ENCODE data around the gene EXOC7. TPM values are rescaled to one million over a fixed set of nuclear protein-coding genes. Genes with fewer than 3 reads are reported as not detected.

EXOC7 gene
- total RNA-seq, 3 donors from 2014 or later = 91.4 to 103 (median 93.9) TPM

DNA sequence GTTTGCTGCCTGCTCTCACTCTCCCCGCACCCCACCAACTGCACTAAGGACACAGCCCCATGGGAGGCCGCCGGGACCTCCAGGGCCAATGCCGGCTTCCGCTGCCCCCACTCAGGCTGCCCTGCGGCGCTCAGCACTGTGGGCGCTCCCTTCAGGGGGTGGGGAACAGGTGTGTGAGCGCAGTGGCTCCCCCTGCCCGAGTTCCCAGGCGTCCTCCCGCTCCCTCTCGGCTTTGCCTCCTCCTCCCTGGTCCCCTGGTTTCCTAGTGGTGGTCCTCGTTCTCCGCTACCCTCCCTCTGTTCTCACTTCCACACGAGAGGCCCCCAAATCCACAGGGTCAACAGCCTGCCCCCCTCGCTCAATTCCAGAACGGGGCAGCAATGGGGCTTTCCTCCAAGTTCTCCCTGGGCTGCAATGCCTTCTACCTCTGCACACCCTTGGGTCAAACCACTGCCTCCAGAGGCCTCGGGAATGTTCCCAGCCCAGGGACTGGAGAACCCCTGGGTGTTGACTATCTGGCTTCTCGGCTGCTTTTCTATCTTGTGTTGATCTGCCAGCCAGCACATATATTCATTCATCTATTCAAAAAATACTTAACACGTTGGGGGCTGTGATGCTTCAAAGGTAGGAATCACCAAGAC lies 27.6 kb upstream of the EXOC7 start:
- Histone ChIP-seq H3K27ac (peak overlapping the region; percentile 50 to 76), H3K9me3 (no peaks in the 10 kb centered on the region), H3K27me3 (no peaks in the 10 kb centered on the region), H3K36me3 (no peaks in the 10 kb centered on the region), H3K4me1 (no peaks in the 10 kb centered on the region), H3K4me3 (no peak overlapping the region)
- no peak for DNase-seq (ENCODE audit: low spot score in 2 of 2)
- intact Hi-C loops (cut with DNase I; ENCODE audit: low total_unique reads) = no loop called here
- TF ChIP-seq POLR2A (IDR thresholded peaks at IDR 0.05) = no peak
- TF ChIP-seq, protein P1, sequence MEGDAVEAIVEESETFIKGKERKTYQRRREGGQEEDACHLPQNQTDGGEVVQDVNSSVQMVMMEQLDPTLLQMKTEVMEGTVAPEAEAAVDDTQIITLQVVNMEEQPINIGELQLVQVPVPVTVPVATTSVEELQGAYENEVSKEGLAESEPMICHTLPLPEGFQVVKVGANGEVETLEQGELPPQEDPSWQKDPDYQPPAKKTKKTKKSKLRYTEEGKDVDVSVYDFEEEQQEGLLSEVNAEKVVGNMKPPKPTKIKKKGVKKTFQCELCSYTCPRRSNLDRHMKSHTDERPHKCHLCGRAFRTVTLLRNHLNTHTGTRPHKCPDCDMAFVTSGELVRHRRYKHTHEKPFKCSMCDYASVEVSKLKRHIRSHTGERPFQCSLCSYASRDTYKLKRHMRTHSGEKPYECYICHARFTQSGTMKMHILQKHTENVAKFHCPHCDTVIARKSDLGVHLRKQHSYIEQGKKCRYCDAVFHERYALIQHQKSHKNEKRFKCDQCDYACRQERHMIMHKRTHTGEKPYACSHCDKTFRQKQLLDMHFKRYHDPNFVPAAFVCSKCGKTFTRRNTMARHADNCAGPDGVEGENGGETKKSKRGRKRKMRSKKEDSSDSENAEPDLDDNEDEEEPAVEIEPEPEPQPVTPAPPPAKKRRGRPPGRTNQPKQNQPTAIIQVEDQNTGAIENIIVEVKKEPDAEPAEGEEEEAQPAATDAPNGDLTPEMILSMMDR (IDR thresholded peaks at IDR 0.05) = no peak
- TF ChIP-seq POLR2AphosphoS5 (IDR thresholded peaks at IDR 0.05) = no peak

DNA sequence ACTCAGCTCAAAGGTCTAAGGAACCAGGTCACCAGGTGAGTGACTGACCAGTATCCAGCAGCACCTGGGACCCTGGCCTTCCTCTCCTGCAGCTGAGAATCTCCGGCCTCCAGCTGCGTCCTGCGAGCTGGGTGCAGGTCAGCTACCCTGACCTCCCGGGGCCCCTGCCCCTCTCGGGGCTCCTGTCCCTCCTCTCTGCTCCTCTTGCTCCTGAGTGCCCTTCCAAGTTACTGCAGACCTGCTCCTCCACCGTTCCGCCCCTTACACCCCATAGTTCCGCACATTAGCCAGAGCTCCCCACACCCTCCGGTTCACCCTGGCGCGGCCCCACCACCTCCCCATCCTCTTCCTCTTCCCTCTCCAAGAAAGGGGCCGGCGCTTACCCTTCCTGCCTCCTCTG lies 26.9 kb upstream of the EXOC7 start:
- TF ChIP-seq POLR2AphosphoS5 (IDR thresholded peaks at IDR 0.05) = no peak
- TF ChIP-seq, protein P1 (IDR thresholded peaks at IDR 0.05) = no peak
- no peak for TF ChIP-seq POLR2A (IDR thresholded peaks at IDR 0.05)
- Histone ChIP-seq H3K9me3 (no peaks in the 10 kb centered on the region), H3K4me1 (no peaks in the 10 kb centered on the region), H3K27me3 (no peaks in the 10 kb centered on the region), H3K36me3 (no peaks in the 10 kb centered on the region), H3K4me3 (no peak overlapping the region), H3K27ac (no peak overlapping the region)
- intact Hi-C loops (cut with DNase I; ENCODE audit: low total_unique reads) = no loop called here
- no peak for DNase-seq (ENCODE audit: low spot score in 2 of 2)

DNA sequence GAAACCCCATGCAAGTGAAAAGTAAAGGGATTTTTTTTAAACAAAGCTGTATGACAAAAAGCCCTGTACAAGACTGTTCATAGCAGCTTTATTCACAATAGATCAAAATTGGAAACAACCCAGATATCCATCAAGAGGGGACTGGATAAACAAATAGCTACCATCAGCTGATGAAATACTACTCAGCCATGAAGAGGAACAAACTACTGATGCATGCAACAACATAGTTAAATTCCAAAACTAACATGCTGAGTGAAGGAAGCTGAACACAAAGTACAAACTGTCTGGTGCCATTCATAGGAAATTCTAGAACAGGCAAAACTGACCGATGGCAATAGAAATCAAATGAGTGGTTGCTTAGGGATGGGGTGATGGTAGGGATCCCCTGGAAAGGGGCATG lies 22.3 kb upstream of the EXOC7 start:
- intact Hi-C loops (cut with DNase I; ENCODE audit: low total_unique reads) = no loop called here
- no peak for DNase-seq (ENCODE audit: low spot score in 2 of 2)
- TF ChIP-seq POLR2AphosphoS5 (IDR thresholded peaks at IDR 0.05) = no peak
- Histone ChIP-seq H3K36me3 (no peaks in the 10 kb centered on the region), H3K27ac (no peak overlapping the region), H3K4me1 (peaks cover 0 to 6% of the 10 kb centered on the region in 2 donors), H3K27me3 (no peaks in the 10 kb centered on the region), H3K9me3 (no peaks in the 10 kb centered on the region), H3K4me3 (no peak overlapping the region)

DNA sequence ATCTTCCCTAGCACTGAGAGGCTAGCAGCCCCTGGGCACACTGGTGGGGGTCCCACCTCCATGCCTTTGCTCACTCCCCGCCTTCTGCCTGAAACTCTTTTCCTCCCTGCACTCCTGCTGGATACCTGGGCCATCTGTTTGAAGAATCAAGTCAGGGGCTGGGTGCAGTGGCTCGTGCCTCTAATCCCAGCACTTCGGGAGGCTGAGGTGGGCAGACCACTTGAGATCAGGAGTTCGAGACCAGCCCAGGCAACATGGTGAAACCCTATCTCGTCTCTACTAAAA lies 21.7 kb upstream of the EXOC7 start:
- TF ChIP-seq POLR2A (IDR thresholded peaks at IDR 0.05) (no peak), POLR2AphosphoS5 (IDR thresholded peaks at IDR 0.05) (no peak)
- TF ChIP-seq, protein P1 (IDR thresholded peaks at IDR 0.05) = no peak
- H3K27me3 ChIP-seq = no peaks in the 10 kb centered on the region
- no peak overlapping the region for H3K27ac ChIP-seq
- no peak overlapping the region for H3K4me3 ChIP-seq
- H3K4me1 ChIP-seq = peaks cover 0 to 6% of the 10 kb centered on the region in 2 donors
- intact Hi-C loops (cut with DNase I; ENCODE audit: low total_unique reads) = no loop called here
- DNase-seq (ENCODE audit: low spot score in 2 of 2) = no peak
- H3K9me3 ChIP-seq = no peaks in the 10 kb centered on the region
- no peaks in the 10 kb centered on the region for H3K36me3 ChIP-seq

DNA sequence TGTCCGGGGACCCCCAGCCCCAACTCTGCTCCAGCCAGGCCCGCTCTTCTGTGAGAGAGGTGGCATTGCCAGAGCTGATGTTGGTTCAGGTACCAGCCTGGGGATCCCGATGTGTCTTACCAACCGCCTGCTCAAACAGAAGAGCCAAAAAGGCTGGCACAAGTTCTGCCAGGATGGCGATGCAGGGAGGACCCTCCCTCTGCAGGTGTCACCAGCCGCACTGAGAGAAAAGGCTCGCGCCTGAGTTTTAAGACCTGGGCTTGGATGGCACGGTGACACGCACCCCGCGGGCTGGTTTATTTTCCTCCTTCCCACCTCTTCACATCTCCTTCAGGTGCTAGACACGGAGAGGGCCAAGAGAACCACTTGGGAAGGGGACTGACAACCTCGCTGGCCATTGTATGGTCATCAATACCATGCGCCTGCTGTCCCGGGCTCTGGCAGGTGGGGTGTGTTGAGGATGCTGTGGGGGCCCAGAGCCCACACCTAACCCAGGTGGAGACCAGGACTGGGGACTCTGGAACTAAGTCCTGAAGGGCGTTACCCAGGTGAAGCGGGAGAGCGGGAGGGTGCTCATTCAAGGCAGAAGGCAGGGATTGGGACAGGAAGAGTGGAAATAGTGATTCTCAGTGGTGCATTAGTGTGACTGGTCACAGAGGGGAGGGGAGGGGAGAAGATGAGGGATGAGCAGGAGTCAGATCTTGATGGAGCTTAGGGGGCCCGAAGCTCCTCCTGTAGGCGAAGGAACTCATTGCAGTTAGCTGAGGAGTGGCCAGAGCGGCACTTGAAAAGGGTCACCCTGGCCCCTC lies 21.2 kb upstream of the EXOC7 start:
- intact Hi-C loops (cut with DNase I; ENCODE audit: low total_unique reads) = no loop called here
- no peak for DNase-seq (ENCODE audit: low spot score in 2 of 2)
- H3K4me1 ChIP-seq = peaks cover 0 to 6% of the 10 kb centered on the region in 2 donors
- H3K36me3 ChIP-seq = no peaks in the 10 kb centered on the region
- H3K27ac ChIP-seq = no peak overlapping the region
- TF ChIP-seq POLR2AphosphoS5 (IDR thresholded peaks at IDR 0.05) = no peak
- no peak for TF ChIP-seq POLR2A (IDR thresholded peaks at IDR 0.05)
- TF ChIP-seq, protein P1 (IDR thresholded peaks at IDR 0.05) = no peak
- H3K4me3 ChIP-seq = no peak overlapping the region
- no peaks in the 10 kb centered on the region for H3K27me3 ChIP-seq
- no peaks in the 10 kb centered on the region for H3K9me3 ChIP-seq

Data from breast epithelium (tissue), 4 donors.